PC-3 (cell line): Measurements from ENCODE around the gene SYK.

ENCODE experiments used
- CTCF ChIP-seq: fragments of 300-600 bp; sonication (generic); conservative IDR thresholded peaks from 2 replicates; pipeline ENCODE4 v1.5.1; 2017; ENCODE audit warnings: antibody characterized with exemption, low read depth, mild to moderate bottlenecking, low read length
- EZH2 ChIP-seq: fragments of 300-600 bp; sonication (generic); IDR thresholded peaks from one replicate; pipeline ENCODE4 v1.6.1; 2017; ENCODE audit warnings: antibody characterized with exemption, mild to moderate bottlenecking, low read length; ENCODE audit not compliant: unreplicated experiment

GRCh38 chr9:90787771-90788460 lies 13.7 kb upstream of the SYK start:
- TF ChIP-seq CTCF (no peak), EZH2 (no peak)
